Activated effector memory CD4-positive, alpha-beta T cell treated with Interleukin-2 at 50 U/mL for 16 hours (primary cell): Measurements from ENCODE around the gene DCAF7.

Experiments used
- DNase-seq: peaks from one replicate; pipeline ENCODE4 v3.0.0-alpha.2; 2020

DCAF7 gene

DNA sequence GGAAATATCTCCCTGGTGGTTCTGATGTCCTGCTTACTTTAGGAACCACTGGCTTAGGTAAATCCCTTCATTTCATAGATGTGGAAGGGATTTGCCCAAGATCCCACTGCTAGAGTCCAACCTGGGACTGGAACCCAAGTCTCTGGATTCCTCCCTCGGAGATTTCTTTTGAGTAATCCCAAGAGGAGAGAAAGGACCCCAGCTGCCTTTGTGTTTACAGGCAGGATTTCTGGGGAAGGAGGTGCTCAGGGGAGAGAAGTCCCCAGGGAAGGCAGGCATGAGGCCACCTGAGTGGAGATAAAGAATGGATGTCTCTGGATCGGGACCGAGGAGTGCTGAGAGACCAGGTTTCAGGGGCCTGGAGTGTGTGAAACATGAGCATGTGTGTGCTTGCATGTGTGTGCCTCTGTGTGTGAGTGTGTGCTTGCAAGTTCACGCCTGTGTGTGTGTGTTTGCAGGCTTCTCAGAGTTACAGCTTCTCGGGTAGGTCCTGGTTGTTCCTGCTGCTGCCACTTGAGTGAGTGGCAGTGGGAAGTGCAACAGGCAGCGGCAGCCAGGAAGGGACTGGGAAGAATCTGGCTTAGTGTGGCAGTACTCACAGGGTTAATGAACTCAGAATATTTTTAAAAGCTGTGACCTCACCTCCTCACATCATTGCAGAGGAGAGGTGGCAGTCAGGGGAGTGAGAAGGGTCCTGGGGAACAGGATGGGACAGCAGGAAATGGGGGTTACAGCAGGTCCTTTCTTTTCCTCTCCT lies 24.9 kb upstream of the DCAF7 start:
- no peak for DNase-seq

DNA sequence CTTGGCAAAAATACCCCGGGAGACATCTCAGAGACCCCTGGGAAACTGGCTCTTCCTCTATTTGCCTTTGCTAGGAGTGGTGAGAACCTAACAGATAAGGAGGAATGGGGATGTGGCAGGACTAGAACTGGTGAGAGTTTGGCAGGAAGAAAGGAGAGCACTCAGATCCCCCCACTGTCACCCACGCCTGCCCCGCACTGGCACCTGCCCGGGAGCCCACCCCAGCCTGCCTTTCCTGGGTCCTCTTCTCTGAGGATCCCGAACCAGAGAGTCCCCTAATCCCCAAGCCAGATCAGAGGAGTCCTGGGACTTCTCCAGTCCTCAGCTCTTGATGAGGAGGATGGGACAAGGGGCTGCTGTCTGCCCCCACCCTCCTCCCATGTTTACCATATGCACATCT lies 23.4 kb upstream of the DCAF7 start:
- no peak for DNase-seq

DNA sequence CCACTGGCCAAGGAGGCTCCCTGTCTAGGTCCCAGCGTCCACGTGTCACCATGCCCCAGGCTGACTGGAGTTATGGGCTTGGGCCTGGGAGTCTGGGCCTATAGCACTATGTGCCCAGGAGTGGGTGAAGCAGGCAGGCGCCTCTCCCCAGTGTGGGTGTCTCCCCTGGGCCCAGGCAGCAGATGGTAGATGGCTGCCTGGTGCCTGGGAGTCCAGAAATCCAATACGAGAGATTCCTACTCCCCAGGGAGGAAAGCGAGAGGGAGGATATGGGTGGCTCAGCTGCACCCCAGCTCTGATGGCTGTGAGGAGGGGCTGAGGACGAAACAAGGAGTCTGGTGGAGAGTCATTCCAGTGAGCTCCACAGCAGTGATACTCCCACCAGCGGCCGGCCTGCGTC lies 22.1 kb upstream of the DCAF7 start:
- no peak for DNase-seq

DNA sequence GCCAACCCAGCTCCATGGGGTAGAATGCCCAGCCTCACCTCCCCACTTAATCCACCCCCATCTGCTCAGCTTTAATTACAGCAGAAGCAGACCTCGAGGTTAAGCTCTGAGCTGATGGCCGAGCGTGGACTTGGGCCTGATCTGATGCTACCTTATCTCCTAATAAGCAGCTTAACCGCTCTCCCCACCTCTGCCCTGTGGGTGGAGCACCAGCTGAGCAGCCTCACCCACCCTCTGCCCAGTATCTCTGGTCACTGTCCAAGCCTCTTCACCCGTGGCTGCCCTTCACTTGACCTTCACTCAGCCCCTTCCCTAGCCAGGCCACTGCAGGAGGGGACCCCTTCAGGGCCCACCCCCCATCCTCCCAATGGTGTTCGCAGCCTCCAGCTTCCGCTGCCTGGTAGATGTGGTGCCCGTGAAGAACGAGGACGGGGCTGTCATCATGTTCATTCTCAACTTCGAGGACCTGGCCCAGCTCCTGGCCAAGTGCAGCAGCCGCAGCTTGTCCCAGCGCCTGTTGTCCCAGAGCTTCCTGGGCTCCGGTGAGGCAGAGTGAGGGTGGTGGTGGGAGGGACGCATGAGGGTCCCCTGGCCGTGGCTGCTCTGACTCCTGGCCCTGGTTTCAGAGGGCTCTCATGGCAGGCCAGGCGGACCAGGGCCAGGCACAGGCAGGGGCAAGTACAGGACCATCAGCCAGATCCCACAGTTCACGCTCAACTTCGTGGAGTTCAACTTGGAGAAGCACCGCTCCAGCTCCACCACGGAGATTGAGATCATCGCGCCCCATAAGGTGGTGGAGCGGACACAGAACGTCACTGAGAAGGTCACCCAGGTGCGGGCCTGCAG lies 20.3 kb upstream of the DCAF7 start:
- no peak for DNase-seq

DNA sequence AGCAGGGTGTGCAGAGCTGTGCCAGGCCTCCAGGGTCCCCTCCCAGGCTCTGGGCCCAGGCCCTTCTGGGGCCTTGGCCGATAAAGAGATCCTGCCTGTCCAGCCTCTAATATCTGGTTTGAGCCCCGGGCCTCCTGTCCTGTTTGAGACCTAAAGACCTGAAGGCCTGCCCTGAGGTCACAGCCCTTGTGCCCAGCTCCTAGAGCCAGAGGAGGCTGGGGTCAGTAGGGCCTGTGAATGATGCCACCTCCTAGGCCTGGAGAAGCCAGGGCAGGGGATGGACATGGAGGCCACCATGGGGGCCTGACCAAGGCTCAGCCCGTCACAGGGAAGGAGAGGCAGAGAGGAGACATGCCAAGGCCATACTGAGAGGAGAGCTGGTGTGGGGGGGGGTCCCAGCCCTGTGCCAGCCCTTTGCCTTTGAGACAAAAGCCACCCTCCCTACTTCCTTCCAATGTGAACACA lies 19.7 kb upstream of the DCAF7 start:
- no peak for DNase-seq

DNA sequence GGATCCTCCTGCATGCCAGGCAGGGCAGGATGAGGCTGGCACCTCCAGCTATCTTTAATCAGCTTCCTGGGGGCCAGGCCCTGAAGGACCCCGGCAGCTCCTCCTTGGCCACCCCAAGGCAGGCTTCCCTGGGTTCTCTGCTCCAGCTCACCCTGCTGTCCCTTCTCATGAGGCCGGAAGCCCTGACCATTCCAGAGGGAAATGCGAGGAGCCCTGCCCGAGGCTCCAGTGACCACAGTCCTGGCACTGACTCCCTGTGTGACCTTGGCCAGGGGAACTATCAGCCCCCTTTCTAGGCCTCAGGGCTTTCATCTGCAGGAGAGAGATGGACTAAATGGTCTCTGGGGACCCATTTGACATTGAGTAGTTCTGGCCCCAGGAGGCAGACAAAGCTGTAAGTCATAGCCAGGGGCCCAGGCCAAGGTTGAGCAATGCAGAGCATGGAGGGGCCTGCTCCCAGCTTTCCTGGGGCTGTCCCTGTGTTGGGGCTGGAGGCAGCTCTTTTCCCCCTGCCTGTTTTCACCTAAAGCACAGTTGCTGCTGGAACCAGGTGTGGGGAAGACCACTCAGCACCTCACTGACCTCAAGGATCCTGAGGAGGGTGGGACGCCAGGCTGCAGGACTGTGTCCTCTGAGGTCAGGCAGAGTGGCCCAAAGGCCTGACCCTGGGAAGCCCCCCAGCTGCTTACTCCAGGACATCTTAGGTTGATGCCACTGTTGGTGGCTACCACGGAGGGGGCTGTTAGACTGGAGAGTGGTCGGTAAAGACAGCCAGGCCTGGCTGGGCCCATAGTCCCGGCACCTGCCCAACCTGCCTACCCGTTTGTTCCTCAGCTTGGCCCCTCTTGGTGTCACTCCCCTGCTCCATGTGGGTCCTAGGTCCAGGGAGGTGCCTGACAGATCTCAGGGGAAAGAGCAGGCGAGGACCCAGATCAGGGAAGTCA lies 19.0 kb upstream of the DCAF7 start:
- DNase-seq = no peak

DNA sequence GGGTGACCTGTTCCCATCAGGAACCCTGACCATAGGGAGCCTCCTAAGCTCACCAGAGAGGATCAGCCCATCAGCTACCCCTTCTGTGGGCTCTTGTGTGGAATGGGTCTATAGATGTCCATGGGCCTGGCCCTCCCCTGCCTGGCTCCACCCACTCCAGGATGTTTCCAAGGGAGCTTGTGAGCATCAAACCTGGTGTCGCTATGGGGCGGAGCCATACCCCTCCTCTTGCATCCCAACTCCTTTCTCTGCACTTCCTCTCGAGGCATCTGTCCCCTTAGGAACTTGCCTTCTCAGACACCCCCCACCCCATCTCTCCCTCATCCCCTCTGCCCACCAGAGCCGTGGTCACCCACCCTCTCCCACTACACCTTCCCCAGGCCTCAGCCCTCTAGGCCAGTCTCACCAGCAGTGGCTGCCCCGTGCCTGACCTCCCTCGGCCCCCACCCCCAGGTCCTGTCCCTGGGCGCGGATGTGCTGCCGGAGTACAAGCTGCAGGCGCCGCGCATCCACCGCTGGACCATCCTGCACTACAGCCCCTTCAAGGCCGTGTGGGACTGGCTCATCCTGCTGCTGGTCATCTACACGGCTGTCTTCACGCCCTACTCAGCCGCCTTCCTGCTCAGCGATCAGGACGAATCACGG lies 16.7 kb upstream of the DCAF7 start:
- DNase-seq = no peak

DNA sequence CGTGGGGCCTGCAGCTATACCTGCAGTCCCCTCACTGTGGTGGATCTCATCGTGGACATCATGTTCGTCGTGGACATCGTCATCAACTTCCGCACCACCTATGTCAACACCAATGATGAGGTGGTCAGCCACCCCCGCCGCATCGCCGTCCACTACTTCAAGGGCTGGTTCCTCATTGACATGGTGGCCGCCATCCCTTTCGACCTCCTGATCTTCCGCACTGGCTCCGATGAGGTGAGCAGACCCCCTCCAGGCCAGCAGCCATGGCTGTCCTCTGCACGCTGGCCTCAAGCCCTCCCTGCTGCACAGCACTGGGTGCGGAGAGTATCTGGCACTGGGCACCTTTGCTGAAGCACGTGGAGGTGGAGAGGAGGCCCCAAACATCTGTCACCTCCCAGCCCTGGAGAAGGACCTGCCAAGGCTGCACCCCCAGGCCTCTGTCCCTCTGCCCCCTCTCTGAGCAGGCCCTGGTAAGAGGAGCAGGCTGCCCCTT lies 16.2 kb upstream of the DCAF7 start:
- DNase-seq = no peak

DNA sequence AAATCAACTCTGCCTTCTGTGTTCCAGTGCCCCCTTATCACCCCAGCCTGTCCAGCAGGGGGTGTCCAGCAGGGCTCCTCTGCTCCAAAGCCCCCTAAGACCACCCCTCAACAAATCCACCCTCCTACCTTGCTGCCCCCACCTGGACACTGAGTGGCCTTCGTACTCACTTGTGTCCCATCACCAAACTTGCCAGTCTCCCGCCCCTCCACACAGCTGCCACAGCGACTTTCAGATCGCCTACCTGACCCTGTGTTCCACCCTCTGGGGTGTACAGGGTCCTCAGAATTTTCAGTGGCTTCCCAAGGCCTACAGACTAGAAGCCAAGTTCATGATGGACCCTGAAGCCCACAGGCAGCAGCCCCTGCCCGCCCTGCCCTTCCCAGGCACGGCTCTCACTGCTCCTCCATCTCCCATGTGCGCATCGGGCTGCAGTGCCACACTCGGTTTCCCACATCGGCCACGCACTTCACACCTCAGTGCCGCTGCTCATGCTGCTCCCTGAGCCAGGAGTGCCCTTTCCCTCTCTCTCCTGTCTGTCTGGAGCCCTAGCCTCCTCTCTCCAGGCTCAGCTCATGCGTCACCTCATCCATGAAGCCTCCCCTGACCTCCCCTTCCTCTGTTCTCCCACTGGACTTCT lies 15.3 kb upstream of the DCAF7 start:
- DNase-seq = no peak

DNA sequence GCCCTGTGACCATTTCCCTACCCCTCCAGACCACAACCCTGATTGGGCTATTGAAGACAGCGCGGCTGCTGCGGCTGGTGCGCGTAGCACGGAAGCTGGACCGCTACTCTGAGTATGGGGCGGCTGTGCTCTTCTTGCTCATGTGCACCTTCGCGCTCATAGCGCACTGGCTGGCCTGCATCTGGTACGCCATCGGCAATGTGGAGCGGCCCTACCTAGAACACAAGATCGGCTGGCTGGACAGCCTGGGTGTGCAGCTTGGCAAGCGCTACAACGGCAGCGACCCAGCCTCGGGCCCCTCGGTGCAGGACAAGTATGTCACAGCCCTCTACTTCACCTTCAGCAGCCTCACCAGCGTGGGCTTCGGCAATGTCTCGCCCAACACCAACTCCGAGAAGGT lies 14.6 kb upstream of the DCAF7 start:
- DNase-seq = no peak

DNA sequence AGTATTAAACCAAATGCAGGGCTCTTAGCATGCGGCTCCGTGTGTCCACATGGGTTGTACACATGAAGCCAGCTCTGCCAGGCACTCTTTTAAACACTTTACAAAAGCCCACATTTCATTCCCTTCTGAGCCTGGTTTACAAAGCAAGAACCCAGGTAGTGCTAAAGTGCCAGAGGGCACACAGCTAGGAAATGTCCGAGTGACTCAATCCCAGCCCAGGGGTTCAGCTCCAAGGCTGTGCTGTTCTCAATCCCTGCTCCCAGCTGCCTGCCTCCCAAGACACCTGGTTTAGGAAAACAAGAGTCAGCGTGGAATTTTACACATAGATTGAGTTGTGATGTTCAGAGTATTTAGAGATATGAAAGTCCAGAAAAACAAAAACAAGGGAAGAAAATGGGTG lies 13.3 kb upstream of the DCAF7 start:
- DNase-seq = no peak

DNA sequence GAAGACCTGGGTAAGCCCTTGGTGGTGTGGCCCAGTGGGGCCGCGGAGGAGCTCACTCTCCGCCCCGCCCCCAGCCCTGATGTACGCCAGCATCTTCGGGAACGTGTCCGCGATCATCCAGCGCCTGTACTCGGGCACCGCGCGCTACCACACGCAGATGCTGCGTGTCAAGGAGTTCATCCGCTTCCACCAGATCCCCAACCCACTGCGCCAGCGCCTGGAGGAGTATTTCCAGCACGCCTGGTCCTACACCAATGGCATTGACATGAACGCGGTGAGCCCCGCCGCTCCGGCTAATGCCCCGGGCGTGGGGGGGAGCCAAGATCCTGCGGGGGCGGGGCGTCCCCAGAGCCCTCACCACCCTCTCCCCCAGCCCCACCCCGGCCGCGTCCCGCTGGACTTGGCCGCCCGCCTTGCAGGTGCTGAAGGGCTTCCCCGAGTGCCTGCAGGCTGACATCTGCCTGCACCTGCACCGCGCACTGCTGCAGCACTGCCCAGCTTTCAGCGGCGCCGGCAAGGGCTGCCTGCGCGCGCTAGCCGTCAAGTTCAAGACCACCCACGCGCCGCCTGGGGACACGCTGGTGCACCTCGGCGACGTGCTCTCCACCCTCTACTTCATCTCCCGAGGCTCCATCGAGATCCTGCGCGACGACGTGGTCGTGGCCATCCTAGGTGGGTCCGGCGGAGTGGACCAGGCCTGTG lies 12.1 kb upstream of the DCAF7 start:
- no peak for DNase-seq

DNA sequence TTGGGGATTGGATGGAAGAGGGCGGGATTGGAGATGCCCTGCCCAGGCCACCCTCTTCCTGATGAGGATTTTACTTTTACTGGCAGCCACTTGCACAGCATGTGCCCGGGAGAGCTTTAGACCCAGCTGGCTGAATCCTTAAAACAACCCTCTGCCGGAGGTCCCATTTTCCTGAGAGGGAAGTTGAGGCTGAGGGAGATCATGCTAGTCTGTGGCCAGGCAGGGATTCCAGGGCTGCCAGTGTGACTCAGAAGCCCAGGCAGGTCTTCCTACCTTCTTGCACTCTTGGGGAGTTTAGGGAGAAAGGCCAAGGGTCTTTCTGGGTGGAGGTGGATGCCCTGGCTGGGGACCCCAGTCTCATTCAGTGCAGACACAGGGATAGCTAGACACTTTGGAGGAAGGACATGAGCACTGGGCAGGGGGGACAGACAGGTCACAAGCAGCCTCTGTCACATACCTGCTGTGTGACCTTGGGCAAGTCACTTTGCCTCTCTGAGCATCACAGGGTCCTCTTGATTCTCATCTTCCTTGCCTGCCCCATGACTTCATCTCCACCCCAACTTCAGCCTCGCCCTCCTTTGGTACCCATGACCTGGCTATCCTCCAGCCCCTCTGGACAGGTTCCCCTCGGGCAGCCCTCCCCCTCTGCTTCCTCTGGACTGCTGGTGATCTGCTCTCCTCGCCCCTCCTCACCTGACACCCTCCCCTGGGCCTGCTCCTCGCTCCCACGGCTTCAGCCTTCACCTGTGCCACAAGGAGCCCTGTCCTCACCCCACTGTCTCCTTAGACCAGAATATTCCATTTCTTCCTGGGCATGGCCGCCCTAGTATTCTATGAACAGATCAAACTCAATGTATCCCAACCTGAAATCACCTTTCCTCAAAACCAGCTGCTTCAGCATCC lies 11.3 kb upstream of the DCAF7 start:
- no peak for DNase-seq

DNA sequence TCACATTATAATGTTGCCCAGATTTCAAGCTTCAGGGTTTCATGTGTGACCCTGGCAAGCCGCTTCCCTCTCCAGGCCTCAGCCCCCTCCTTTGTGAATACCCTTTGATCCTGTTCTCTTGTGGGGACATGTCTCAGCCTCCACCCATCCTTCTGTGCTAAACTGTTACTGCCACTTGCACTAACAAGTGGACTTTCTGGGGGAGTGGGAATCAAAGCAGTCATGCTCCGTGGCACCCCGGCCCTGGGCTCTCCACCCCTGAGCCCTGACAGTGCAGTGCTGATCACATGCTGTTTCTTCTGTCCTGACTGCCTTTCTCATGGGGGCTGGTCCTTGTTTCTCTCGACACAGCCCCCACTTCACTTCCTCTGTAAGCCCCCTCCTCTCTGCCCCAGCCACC lies 9.7 kb upstream of the DCAF7 start:
- no peak for DNase-seq

DNA sequence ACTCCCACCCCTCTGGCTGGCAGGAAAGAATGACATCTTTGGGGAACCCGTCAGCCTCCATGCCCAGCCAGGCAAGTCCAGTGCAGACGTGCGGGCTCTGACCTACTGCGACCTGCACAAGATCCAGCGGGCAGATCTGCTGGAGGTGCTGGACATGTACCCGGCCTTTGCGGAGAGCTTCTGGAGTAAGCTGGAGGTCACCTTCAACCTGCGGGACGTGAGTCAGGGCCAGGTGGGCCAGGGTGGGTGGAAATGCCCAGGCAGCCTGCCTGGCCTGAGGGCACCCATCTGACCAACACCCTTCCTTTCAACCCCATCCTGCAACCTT lies 8.1 kb upstream of the DCAF7 start:
- no peak for DNase-seq

DNA sequence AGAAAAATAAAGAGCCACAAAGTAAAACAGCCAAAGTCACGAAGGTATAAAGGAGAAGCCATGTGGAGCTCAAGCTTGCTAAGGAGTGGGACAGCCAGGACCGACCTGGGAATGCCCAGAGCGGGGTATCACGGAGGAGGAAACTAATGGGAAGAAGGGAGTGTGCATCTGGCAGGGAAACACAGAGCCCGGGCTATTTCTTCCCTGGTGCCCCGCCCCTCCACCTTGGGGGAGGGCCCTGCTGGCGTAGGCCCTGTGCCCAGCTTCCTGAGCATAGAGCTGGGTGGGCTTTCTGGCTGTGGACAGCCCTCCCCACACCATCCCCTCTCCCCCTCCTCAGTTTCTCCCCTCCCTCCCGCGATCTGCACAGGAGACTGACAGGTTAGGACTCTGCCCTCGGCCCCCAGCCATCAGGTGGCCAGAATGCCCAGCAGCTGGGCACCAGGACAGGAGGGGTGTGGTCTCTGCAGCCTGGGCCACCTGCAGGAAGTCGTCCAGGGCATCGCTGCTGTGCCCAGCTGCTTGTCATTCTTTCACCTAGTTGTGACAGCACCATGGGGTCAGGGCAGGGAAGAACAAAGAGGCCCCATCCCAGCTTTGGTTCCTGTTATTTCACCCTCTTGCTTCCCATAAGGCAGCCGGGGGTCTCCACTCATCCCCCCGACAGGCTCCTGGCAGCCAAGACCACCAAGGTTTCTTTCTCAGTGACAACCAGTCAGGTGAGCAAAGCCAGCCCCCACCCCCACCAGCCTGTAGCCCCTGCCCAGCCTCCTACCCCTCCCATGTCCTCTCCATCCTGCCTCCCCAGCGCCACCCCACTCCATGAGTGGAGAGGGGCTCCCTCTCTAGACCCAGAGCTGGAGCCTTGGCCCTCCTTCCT lies 7.1 kb upstream of the DCAF7 start:
- no peak for DNase-seq

DNA sequence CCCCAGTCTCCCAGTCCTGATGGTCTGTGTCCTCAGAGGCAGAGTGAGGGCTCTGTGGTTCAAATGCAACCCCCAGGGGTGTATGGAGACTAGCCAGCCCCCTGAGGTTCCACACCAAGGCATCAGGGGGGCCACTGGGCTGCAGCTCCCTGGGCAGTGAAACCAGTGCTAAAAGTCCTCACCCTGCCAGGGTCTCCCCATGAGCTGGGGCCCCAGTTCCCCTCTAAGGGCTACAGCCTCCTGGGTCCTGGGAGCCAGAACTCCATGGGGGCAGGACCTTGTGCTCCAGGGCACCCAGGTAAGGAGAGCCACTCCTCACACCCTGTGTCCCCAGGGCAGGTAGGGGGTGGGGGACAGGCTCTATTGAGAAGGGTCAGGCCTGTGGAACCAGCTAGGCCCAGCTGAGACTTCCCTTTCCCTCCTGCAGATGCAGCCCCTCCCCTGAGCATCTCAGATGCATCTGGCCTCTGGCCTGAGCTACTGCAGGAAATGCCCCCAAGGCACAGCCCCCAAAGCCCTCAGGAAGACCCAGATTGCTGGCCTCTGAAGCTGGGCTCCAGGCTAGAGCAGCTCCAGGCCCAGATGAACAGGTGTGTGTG lies 6.4 kb upstream of the DCAF7 start:
- DNase-seq = no peak

DNA sequence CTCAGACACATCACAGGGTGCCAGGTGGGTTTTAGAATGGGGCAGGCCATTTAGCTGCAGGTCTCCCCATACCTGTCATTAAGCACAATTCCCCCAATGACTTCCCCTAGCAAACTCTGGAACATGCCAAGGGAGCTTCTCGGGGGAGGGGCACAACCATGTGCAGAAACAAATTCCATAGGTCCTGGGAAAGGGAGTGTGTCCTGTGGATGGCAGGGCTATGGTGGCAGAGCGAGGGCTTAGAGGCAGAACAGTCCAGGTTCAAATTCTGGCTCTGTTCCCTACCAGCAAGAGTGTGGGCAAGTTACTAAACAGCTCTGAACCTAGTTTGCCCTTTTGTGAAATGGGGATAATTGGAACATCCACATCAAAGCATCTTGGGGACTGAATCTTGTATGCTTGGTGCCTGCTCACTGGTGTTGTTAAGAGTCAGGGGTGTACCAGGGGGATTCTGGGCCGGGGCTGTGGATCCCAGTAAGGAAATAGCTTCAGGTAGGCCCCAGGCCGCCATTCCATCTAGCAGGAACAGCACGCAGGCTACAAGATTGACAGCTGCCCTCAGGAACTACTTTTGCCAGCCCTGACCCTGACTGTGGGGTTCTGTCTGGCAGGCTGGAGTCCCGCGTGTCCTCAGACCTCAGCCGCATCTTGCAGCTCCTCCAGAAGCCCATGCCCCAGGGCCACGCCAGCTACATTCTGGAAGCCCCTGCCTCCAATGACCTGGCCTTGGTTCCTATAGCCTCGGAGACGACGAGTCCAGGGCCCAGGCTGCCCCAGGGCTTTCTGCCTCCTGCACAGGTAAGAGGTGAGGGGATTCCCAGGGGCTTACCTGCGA lies 5.6 kb upstream of the DCAF7 start:
- no peak for DNase-seq
